ENCODE results near the gene SPATA6.

GRCh38 chr1:48248356-48248755 is 223.6 kb downstream of the SPATA6 start:
- TF ChIP-seq EP300 (IDR thresholded peaks at IDR 0.05) (no peak), POLR2AphosphoS5 (IDR thresholded peaks at IDR 0.05) (no peak), POLR2A (IDR thresholded peaks at IDR 0.05; ENCODE audit: low read depth) (no peak)

Data from esophagus muscularis mucosa (tissue), 3 donors.